ENCODE data around the gene PIP4K2A.

PIP4K2A gene

GRCh38 chr10:22599048-22599561, 115.3 kb downstream of the PIP4K2A start:
- DNase-seq (ENCODE audit: low spot score): peak; percentile 60

- no peak for DNase-seq (ENCODE audit: low spot score)
These were observed 115.9 kb downstream of the PIP4K2A start for GRCh38 chr10:22598478-22598877.

DNA sequence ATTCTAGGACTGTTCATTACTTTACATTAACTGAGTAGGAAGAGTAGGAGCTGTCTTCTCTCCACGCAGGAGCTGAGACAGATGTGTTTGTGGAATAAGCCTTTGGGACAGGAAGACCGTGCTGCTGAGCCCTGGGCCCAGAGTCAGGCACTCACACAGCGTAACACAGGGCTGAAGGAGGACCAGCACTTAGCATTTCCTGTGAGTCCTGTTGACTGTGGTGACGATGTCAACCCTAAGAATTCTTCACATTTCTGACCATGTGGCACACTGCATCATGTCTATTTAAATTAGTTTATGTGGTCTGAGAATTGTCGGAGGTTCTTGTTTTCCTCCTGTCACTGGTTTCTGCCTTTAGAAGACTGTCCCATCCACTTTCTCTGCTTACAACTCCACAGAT, 117.2 kb downstream of the PIP4K2A start:
- DNase-seq (ENCODE audit: low spot score): no peak

DNA sequence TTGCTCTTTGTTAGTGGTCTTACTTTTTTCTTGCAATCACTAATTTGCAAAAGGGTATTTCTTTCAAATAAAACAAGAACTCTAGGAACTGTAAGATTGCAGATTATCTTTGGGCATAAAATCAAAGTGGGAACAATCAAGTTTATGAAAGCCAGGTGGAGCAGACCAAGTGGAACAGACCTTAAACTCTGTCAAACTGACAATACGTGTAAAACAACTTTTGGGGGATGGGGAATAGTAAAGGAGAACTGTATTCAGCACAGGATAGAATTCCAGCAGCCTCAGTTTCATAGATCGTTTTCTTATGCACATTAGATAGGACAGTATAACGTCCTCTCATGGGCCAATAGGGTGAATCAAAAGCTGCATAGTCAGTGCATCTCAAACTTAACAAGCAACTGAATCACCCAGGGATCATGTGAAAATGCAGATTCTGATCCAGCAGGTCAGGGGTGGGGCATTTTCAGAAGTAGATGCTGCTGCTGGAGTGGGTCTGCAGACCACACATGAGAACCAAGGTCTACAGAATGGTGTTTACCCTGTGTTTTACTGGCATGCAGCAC, 120.7 kb downstream of the PIP4K2A start:
- DNase-seq (ENCODE audit: low spot score): no peak

DNA sequence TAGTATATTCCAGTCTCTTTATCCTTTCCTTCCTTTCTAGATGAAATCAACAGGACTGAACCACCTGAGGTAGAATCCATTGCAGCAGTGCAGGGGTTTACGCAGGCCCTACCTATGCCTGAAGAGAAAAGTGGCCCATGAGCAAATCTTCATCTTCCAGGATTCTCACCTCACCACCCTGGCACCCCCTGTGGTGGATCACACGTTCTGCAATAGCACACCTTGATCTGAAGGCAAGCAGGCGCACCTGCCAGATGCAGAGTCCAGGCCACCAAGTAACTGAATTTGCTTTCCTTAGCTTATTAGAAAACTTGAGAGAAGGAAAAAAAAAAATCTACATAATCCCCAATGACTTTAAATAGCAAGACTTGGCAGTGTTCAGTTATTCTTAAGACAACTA, 121.4 kb downstream of the PIP4K2A start:
- DNase-seq (ENCODE audit: low spot score): no peak

DNA sequence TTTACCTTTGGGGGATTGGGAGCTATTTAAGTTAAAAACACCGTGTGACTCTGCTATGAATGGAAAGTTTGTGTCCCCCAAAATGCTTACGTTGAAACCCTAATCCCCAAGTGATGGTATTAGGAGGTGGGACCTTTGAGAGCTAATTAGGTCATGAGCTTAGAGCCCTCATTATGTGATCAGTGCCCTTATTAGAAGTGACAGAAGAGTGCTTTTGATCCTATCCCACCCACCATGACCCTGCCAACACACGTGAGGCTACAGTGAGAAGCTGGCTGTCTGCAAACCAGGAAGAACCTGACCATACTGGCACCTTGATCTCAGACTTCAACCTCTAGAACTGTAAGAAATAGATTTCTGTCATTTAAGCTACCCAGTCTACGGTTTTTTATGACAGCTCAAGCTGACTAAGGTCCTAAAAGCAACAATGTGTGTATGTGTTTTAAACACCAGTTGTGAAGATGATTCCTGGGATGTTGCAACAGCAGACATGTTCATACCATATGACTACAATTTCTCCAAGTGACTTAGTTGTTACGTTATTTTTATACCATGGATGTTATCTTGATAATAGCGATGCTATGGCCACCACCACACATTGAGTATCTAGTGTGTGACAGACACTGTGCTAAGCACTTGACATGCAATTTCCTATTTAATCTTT, 124.4 kb downstream of the PIP4K2A start:
- no peak for DNase-seq (ENCODE audit: low spot score)

GRCh38 chr10:22588462-22588861, 125.9 kb downstream of the PIP4K2A start:
- DNase-seq (ENCODE audit: low spot score): no peak

DNA sequence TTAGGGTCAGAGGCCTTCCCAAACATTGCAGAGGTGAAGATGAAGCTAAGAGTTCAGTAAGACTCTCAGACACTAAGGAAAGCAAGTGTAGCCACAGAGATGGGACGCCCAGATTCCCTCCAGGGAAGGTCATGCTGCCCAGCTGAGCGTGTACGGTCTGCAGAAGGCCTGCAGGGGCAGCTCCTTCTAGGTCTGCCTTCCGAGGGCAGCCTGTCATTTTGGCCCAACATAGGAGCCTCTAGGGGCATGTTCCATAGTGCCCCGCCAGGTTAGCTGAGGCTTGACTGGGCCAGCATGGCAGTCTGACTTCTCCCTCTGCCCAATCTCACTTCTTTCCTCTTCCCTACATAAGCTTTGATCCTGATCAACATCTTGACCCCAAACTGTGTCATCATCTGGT, 130.7 kb downstream of the PIP4K2A start:
- DNase-seq (ENCODE audit: low spot score): no peak

DNA sequence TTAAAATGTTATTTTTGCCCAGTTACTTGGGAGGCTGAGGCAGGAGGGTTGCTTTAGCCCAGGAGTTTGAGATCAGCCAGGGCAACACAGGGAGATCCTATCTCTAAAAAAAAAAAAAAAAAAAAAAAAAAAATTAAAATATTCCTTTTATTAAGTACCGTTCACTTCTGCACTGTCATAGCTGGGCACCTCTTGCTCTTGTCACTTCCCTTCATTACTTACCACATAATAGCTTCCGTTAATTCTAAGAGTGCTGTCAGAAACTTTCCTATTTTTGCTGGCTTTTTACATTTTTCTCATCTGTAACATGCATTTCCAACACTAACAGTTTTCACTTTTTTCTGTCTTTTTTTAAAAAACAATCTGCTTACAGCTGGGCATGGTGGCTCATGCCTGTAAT, 132.9 kb downstream of the PIP4K2A start:
- no peak for DNase-seq (ENCODE audit: low spot score)

GRCh38 chr10:22580711-22581110, 133.7 kb downstream of the PIP4K2A start:
- DNase-seq (ENCODE audit: low spot score): no peak

DNA sequence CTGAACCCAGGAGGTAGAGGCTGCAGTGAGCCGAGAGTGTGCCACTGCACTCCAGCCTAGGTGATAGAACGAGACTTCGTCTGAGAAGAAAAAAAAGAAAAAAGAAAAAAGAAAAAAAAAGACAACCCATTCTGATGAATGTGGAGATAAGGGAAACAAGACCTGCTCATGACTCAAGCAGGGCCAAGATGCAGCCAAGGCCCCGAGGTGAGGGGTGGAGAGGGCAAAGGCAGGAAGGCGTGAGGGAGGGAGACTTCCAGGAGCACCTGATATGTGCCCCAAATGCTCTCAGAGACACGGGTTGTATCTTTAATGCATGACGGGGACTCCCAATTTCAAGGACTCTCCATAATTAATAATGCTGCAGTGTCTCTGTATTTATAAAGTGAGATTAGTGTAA, 134.6 kb downstream of the PIP4K2A start:
- no peak for DNase-seq (ENCODE audit: low spot score)

GRCh38 chr10:22573820-22574569, 140.4 kb downstream of the PIP4K2A start:
- peak; percentile 54 for DNase-seq (ENCODE audit: low spot score)

GRCh38 chr10:22570733-22571430, 143.5 kb downstream of the PIP4K2A start:
- no peak for DNase-seq (ENCODE audit: low spot score)

DNA sequence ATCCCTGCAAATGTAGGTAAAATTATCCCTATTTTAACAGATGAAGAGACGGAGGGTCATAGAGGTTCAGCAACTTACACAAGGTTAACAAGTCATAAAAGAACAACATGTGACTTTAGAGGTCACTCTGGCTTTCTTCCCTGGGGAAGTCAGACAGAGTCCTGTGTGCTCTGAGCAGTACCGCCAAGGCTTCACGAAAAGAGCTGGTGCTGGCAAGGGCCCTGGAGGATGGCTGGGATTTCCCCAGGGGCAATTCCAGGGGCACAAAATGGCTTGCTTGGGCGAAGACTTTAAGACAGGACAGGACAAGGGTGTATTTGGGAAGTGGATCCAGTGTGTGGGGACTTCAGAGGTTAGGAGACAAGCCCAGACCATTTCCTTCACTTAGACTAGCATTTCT, 144.1 kb downstream of the PIP4K2A start:
- DNase-seq (ENCODE audit: low spot score): no peak

GRCh38 chr10:22568928-22569327, 145.4 kb downstream of the PIP4K2A start:
- DNase-seq (ENCODE audit: low spot score): no peak

GRCh38 chr10:22564060-22564459, 150.3 kb downstream of the PIP4K2A start:
- DNase-seq (ENCODE audit: low spot score): no peak

GRCh38 chr10:22561909-22562308, 152.5 kb downstream of the PIP4K2A start:
- DNase-seq (ENCODE audit: low spot score): no peak

DNA sequence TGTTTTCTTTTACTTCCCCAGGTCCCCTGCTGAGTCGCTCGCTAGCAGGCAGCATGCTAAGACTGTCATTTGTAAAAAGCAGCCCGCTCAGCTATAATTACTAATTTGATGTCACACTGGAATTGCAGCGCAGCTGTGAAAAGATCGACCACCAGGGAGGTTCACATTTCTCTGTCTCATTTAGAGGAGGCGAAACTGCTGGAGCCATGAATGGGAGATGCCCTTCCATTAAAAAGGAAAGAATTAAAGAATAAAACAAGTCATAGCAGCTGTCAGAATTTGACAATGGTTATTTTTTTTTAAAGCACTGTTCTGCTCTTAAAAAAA, 153.5 kb downstream of the PIP4K2A start:
- no peak for DNase-seq (ENCODE audit: low spot score)

GRCh38 chr10:22560096-22560912, 154.1 kb downstream of the PIP4K2A start:
- no peak for DNase-seq (ENCODE audit: low spot score)

GRCh38 chr10:22557321-22557720, 157.1 kb downstream of the PIP4K2A start:
- no peak for DNase-seq (ENCODE audit: low spot score)

DNA sequence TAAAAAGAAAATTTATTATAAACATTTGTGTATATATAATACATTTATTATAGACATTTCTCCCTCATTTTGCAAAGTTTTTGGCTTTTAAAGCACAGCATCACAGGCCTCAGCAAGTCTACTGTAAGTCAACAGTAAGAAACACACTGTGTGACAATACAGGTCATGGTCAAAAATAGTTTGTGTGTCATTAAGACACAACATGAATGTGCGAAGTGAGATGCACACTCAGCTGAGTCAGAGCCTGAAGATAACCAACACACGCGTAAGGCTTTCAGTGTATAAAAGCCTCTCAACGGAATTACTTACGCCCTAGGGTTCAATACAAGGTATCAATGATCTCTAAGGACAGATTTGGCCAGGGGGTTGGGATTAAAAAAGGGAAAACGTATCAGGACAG, 157.6 kb downstream of the PIP4K2A start:
- DNase-seq (ENCODE audit: low spot score): no peak

Measured in AG20443 (cell line).